Measurements from ENCODE around the gene CNTFR. TPM values are rescaled to one million over a fixed set of nuclear protein-coding genes. Genes with fewer than 3 reads are reported as not detected.

The CNTFR gene
- total and polyA plus RNA-seq, 7 experiments from 2014 or later = not detected

GRCh38 chr9:34517185-34517584, 72.3 kb downstream of the CNTFR start:
- POLR2A ChIA-PET = no interaction called here
- Histone ChIP-seq H3K9me3 (ENCODE audit: control insufficient read depth in 2 of 3, low read length in 3 of 3) (no peaks in the 10 kb centered on the region), H3K4me1 (ENCODE audit: control insufficient read depth in 2 of 2, insufficient read depth in 2 of 2, low read length in 2 of 2) (no peaks in the 10 kb centered on the region), H3K4me3 (ENCODE audit: low read length) (no peak overlapping the region), H3K27me3 (ENCODE audit: control insufficient read depth in 2 of 2, insufficient read depth in 2 of 2, low read length in 2 of 2) (no peaks in the 10 kb centered on the region), H3K36me3 (ENCODE audit: control insufficient read depth in 2 of 3, insufficient read depth in 3 of 3, low read length in 3 of 3) (no peaks in the 10 kb centered on the region), H3K27ac (ENCODE audit: low read depth, low read length) (no peak overlapping the region)
- no peaks in the 10 kb centered on the region for H3K9me3 Mint-ChIP-seq
- no peak for ATAC-seq
- DNase-seq = no peak
- no peak overlapping the region for H3K27ac Mint-ChIP-seq
- CTCF ChIA-PET = interaction anchor here (0.7 kb wide), 1 partner anchor 121 kb away, joined by 3 read pairs; the partner anchor contains the start of gene SIGMAR1
- no peaks in the 10 kb centered on the region for H3K36me3 Mint-ChIP-seq
- no peak overlapping the region for H3K4me3 Mint-ChIP-seq
- peaks cover 0 to 6% (median under 1%) of the 10 kb centered on the region in 7 donors for H3K4me1 Mint-ChIP-seq
- intact Hi-C loops (cut with micrococcal nuclease) = no loop called here
- H3K27me3 Mint-ChIP-seq = peaks cover 0 to 21% (median 0%) of the 10 kb centered on the region in 5 donors

- Mint-ChIP-seq H3K27me3 (peaks cover 0 to 12% (median 0%) of the 10 kb centered on the region in 5 donors), H3K27ac (no peak overlapping the region), H3K4me3 (no peak overlapping the region), H3K4me1 (peaks cover 0 to 8% (median 0%) of the 10 kb centered on the region in 7 donors), H3K9me3 (no peaks in the 10 kb centered on the region), H3K36me3 (no peaks in the 10 kb centered on the region)
- Histone ChIP-seq H3K4me3 (ENCODE audit: low read length) (no peak overlapping the region), H3K36me3 (ENCODE audit: control insufficient read depth in 2 of 3, insufficient read depth in 3 of 3, low read length in 3 of 3) (no peaks in the 10 kb centered on the region), H3K9me3 (ENCODE audit: control insufficient read depth in 2 of 3, low read length in 3 of 3) (no peaks in the 10 kb centered on the region), H3K27ac (ENCODE audit: low read depth, low read length) (no peak overlapping the region), H3K4me1 (ENCODE audit: control insufficient read depth in 2 of 2, insufficient read depth in 2 of 2, low read length in 2 of 2) (no peaks in the 10 kb centered on the region), H3K27me3 (ENCODE audit: control insufficient read depth in 2 of 2, insufficient read depth in 2 of 2, low read length in 2 of 2) (no peaks in the 10 kb centered on the region)
- DNase-seq (no peak), ATAC-seq (no peak)
- CTCF ChIA-PET = no interaction called here
- POLR2A ChIA-PET = no interaction called here
- intact Hi-C loops (cut with micrococcal nuclease) = no loop called here
Observed at GRCh38 chr9:34515959-34516358, 73.6 kb downstream of the CNTFR start.

GRCh38 chr9:34514816-34515215, 74.7 kb downstream of the CNTFR start:
- H3K4me3 ChIP-seq (ENCODE audit: low read length) = no peak overlapping the region
- Mint-ChIP-seq H3K9me3 (no peaks in the 10 kb centered on the region), H3K4me3 (no peak overlapping the region), H3K4me1 (peaks cover 0 to 6% (median 0%) of the 10 kb centered on the region in 7 donors), H3K27ac (no peak overlapping the region), H3K36me3 (no peaks in the 10 kb centered on the region), H3K27me3 (peaks cover 0 to 10% (median 0%) of the 10 kb centered on the region in 5 donors)
- no peak for ATAC-seq
- CTCF ChIA-PET = no interaction called here
- no peaks in the 10 kb centered on the region for H3K4me1 ChIP-seq (ENCODE audit: control insufficient read depth in 2 of 2, insufficient read depth in 2 of 2, low read length in 2 of 2)
- intact Hi-C loops (cut with micrococcal nuclease) = no loop called here
- POLR2A ChIA-PET = interaction anchor here (0.6 kb wide), 1 partner anchor 90 kb away, joined by 4 read pairs; no protein-coding TSS in a partner anchor
- H3K27me3 ChIP-seq (ENCODE audit: control insufficient read depth in 2 of 2, insufficient read depth in 2 of 2, low read length in 2 of 2) = no peaks in the 10 kb centered on the region
- H3K27ac ChIP-seq (ENCODE audit: low read depth, low read length) = no peak overlapping the region
- H3K36me3 ChIP-seq (ENCODE audit: control insufficient read depth in 2 of 3, insufficient read depth in 3 of 3, low read length in 3 of 3) = no peaks in the 10 kb centered on the region
- DNase-seq = no peak
- no peaks in the 10 kb centered on the region for H3K9me3 ChIP-seq (ENCODE audit: control insufficient read depth in 2 of 3, low read length in 3 of 3)

GRCh38 chr9:34514401-34514800, 75.1 kb downstream of the CNTFR start:
- ATAC-seq = no peak
- no peak overlapping the region for H3K27ac ChIP-seq (ENCODE audit: low read depth, low read length)
- POLR2A ChIA-PET = interaction anchor here (0.6 kb wide), 1 partner anchor 91 kb away, joined by 4 read pairs; no protein-coding TSS in a partner anchor
- H3K27me3 Mint-ChIP-seq = peaks cover 0 to 10% (median 0%) of the 10 kb centered on the region in 5 donors
- peaks cover 0 to 6% (median 0%) of the 10 kb centered on the region in 7 donors for H3K4me1 Mint-ChIP-seq
- H3K27me3 ChIP-seq (ENCODE audit: control insufficient read depth in 2 of 2, insufficient read depth in 2 of 2, low read length in 2 of 2) = no peaks in the 10 kb centered on the region
- CTCF ChIA-PET = no interaction called here
- intact Hi-C loops (cut with micrococcal nuclease) = no loop called here
- no peak overlapping the region for H3K4me3 Mint-ChIP-seq
- no peaks in the 10 kb centered on the region for H3K36me3 Mint-ChIP-seq
- no peak overlapping the region for H3K4me3 ChIP-seq (ENCODE audit: low read length)
- H3K9me3 ChIP-seq (ENCODE audit: control insufficient read depth in 2 of 3, low read length in 3 of 3) = no peaks in the 10 kb centered on the region
- H3K36me3 ChIP-seq (ENCODE audit: control insufficient read depth in 2 of 3, insufficient read depth in 3 of 3, low read length in 3 of 3) = no peaks in the 10 kb centered on the region
- H3K4me1 ChIP-seq (ENCODE audit: control insufficient read depth in 2 of 2, insufficient read depth in 2 of 2, low read length in 2 of 2) = no peaks in the 10 kb centered on the region
- no peak overlapping the region for H3K27ac Mint-ChIP-seq
- H3K9me3 Mint-ChIP-seq = no peaks in the 10 kb centered on the region
- DNase-seq = no peak

GRCh38 chr9:34513567-34514214, 75.8 kb downstream of the CNTFR start:
- Mint-ChIP-seq H3K36me3 (no peaks in the 10 kb centered on the region), H3K4me1 (peaks cover 0 to 5% (median 0%) of the 10 kb centered on the region in 7 donors), H3K4me3 (no peak overlapping the region), H3K27me3 (peaks cover 0 to 5% (median 0%) of the 10 kb centered on the region in 5 donors), H3K27ac (no peak overlapping the region), H3K9me3 (no peaks in the 10 kb centered on the region)
- Histone ChIP-seq H3K36me3 (ENCODE audit: control insufficient read depth in 2 of 3, insufficient read depth in 3 of 3, low read length in 3 of 3) (no peaks in the 10 kb centered on the region), H3K27ac (ENCODE audit: low read depth, low read length) (no peak overlapping the region), H3K4me3 (ENCODE audit: low read length) (no peak overlapping the region), H3K27me3 (ENCODE audit: control insufficient read depth in 2 of 2, insufficient read depth in 2 of 2, low read length in 2 of 2) (no peaks in the 10 kb centered on the region), H3K9me3 (ENCODE audit: control insufficient read depth in 2 of 3, low read length in 3 of 3) (no peaks in the 10 kb centered on the region), H3K4me1 (ENCODE audit: control insufficient read depth in 2 of 2, insufficient read depth in 2 of 2, low read length in 2 of 2) (no peaks in the 10 kb centered on the region)
- ChIA-PET CTCF (interaction anchor here (0.7 kb wide), 1 partner anchor 16 kb away, joined by 3 read pairs; no protein-coding TSS in a partner anchor), POLR2A (no interaction called here)
- ATAC-seq (no peak), DNase-seq (no peak)
- intact Hi-C loops (cut with micrococcal nuclease) = no loop called here

- no peaks in the 10 kb centered on the region for H3K27me3 ChIP-seq (ENCODE audit: control insufficient read depth in 2 of 2, insufficient read depth in 2 of 2, low read length in 2 of 2)
- no peaks in the 10 kb centered on the region for H3K36me3 Mint-ChIP-seq
- H3K9me3 ChIP-seq (ENCODE audit: control insufficient read depth in 2 of 3, low read length in 3 of 3) = no peaks in the 10 kb centered on the region
- no peak overlapping the region for H3K27ac ChIP-seq (ENCODE audit: low read depth, low read length)
- H3K9me3 Mint-ChIP-seq = no peaks in the 10 kb centered on the region
- H3K36me3 ChIP-seq (ENCODE audit: control insufficient read depth in 2 of 3, insufficient read depth in 3 of 3, low read length in 3 of 3) = no peaks in the 10 kb centered on the region
- ChIA-PET CTCF (interaction anchor here (0.6 kb wide), 1 partner anchor 204 kb away, joined by 3 read pairs; no protein-coding TSS in a partner anchor), POLR2A (no interaction called here)
- H3K27me3 Mint-ChIP-seq = no peaks in the 10 kb centered on the region
- intact Hi-C loops (cut with micrococcal nuclease) = no loop called here
- peaks cover 0 to 5% (median 0%) of the 10 kb centered on the region in 7 donors for H3K4me1 Mint-ChIP-seq
- ATAC-seq = no peak
- H3K4me3 ChIP-seq (ENCODE audit: low read length) = no peak overlapping the region
- H3K4me3 Mint-ChIP-seq = no peak overlapping the region
- DNase-seq = no peak
- H3K27ac Mint-ChIP-seq = no peak overlapping the region
- H3K4me1 ChIP-seq (ENCODE audit: control insufficient read depth in 2 of 2, insufficient read depth in 2 of 2, low read length in 2 of 2) = no peaks in the 10 kb centered on the region
Observed at GRCh38 chr9:34512131-34513078, 77.1 kb downstream of the CNTFR start.

Measured in naive thymus-derived CD4-positive, alpha-beta T cell (primary cell).